IMR-90 (cell line): ENCODE results near the gene ZNHIT6. TPM values are rescaled to one million over a fixed set of nuclear protein-coding genes. Genes with fewer than 3 reads are reported as not detected.

Experiments used
- ATAC-seq: fragments of 200-7000 bp; cut with Tn5 transposase; 2 replicates; pipeline ENCODE4 v1.9.1; 2020; ENCODE audit warnings: low read depth, mild to moderate bottlenecking, moderate library complexity
- BruUV-seq: library from RNA; stranded (reverse); fragments of 400-500 nt; replicated peaks from 2 replicates; lab custom pipeline; 2021; lab: Mats Ljungman, UMichigan
- CTCF ChIA-PET: fragments of 300-600 bp; formaldehyde crosslinking; extraction: SDS; loops from one replicate; lab custom pipeline; 2021; ENCODE audit warnings: antibody characterized with exemption; lab: Yijun Ruan, JAX
- POLR2A ChIA-PET: fragments of 300-600 bp; sonication (Branson Sonifier 250); formaldehyde crosslinking; loops from one replicate; lab custom pipeline; 2022; ENCODE audit warnings: antibody characterized with exemption; ENCODE audit not compliant: unreplicated experiment; lab: Charles Lee
- DNase-seq: peaks from one replicate; pipeline ENCODE4 v3.0.0; 2013
- H2AFZ ChIP-seq: replicated peaks from 2 replicates; pipeline ENCODE3; 2013; ENCODE audit warnings: low read length, mild to moderate bottlenecking; ENCODE audit not compliant: poor library complexity
- H2AK5ac ChIP-seq: 2 replicates; pipeline ENCODE4 v1.6.1; 2013; ENCODE audit warnings: low read depth, low read length, inconsistent platforms
- H2AK9ac ChIP-seq: replicated peaks from 2 replicates; pipeline ENCODE3; 2013; ENCODE audit warnings: mild to moderate bottlenecking, low read depth, low read length, moderate library complexity; ENCODE audit not compliant: poor library complexity
- H2BK120ac ChIP-seq: 2 replicates; pipeline ENCODE4 v1.6.1; 2013; ENCODE audit warnings: low read depth, low read length, inconsistent platforms
- H2BK15ac ChIP-seq: 3 replicates; pipeline ENCODE4 v1.6.1; 2013; ENCODE audit warnings: low read depth, low read length, inconsistent platforms
- H2BK20ac ChIP-seq: 2 replicates; pipeline ENCODE4 v1.6.1; 2013; ENCODE audit warnings: low read depth, mild to moderate bottlenecking, inconsistent platforms, low read length, moderate library complexity
- H2BK5ac ChIP-seq: 2 replicates; pipeline ENCODE4 v1.6.1; 2013; ENCODE audit warnings: mild to moderate bottlenecking, low read depth, low read length, inconsistent platforms; ENCODE audit not compliant: poor library complexity, severe bottlenecking
- H3K14ac ChIP-seq: replicated peaks from 2 replicates; pipeline ENCODE4 v1.6.1; 2013; ENCODE audit warnings: low read depth, low read length, inconsistent platforms
- H3K18ac ChIP-seq: 2 replicates; pipeline ENCODE4 v1.6.1; 2013; ENCODE audit warnings: low read depth, low read length, control low read depth
- H3K23ac ChIP-seq: 2 replicates; pipeline ENCODE4 v1.6.1; 2013; ENCODE audit warnings: low read depth, low read length, inconsistent platforms
- H3K27ac ChIP-seq: 2 replicates; pipeline ENCODE4 v1.5.1; 2013; ENCODE audit warnings: mild to moderate bottlenecking, control low read depth, low read length; ENCODE audit not compliant: insufficient read depth
- H3K27me3 ChIP-seq: 2 replicates; pipeline ENCODE4 v1.6.1; 2013; ENCODE audit warnings: low read length; ENCODE audit not compliant: control insufficient read depth, insufficient read depth
- H3K36me3 ChIP-seq: 2 replicates; pipeline ENCODE4 v1.6.1; 2013; ENCODE audit warnings: low read length, mixed read lengths; ENCODE audit not compliant: control insufficient read depth, insufficient read depth
- H3K4ac ChIP-seq: 2 replicates; pipeline ENCODE4 v1.6.1; 2013; ENCODE audit warnings: low read depth, low read length, inconsistent platforms
- H3K4me1 ChIP-seq: 2 replicates; pipeline ENCODE4 v1.6.1; 2013; ENCODE audit warnings: low read length, mixed read lengths; ENCODE audit not compliant: control insufficient read depth, insufficient read depth
- H3K4me2 ChIP-seq: 2 replicates; pipeline ENCODE4 v1.6.1; 2013; ENCODE audit warnings: low read depth, mild to moderate bottlenecking, control low read depth, low read length, moderate library complexity
- H3K4me3 ChIP-seq: 2 replicates; pipeline ENCODE4 v1.5.1; 2013; ENCODE audit warnings: low read depth, mild to moderate bottlenecking, control low read depth, low read length, moderate library complexity; ENCODE audit not compliant: insufficient read depth
- H3K56ac ChIP-seq: 2 replicates; pipeline ENCODE4 v1.6.1; 2013; ENCODE audit warnings: low read length, inconsistent platforms; ENCODE audit not compliant: insufficient read depth; ENCODE audit errors: extremely low read depth
- H3K79me1 ChIP-seq, 2 experiments: 2 replicates each; pipeline ENCODE4 v1.6.1; 2013; ENCODE audit warnings: low read length in 2 of 2, inconsistent platforms in 1 of 2, low read depth in 1 of 2
- H3K9ac ChIP-seq: 2 replicates; pipeline ENCODE4 v1.6.1; 2013; ENCODE audit warnings: low read depth, low read length, control low read depth
- H3K9me1 ChIP-seq: 2 replicates; pipeline ENCODE4 v1.6.1; 2013; ENCODE audit warnings: low read length, inconsistent platforms; ENCODE audit not compliant: insufficient read depth
- H3K9me3 ChIP-seq: 2 replicates; pipeline ENCODE4 v1.6.1; 2013; ENCODE audit warnings: low read length; ENCODE audit not compliant: control insufficient read depth, insufficient read depth
- H4K20me1 ChIP-seq: 2 replicates; pipeline ENCODE4 v1.6.1; 2013; ENCODE audit warnings: low read length, inconsistent platforms; ENCODE audit not compliant: insufficient read depth
- H4K5ac ChIP-seq: 2 replicates; pipeline ENCODE4 v1.6.1; 2013; ENCODE audit warnings: mild to moderate bottlenecking, low read depth, low read length, control low read depth
- H4K8ac ChIP-seq, 2 experiments: 2 replicates each; pipeline ENCODE4 v1.6.1; 2013; ENCODE audit warnings: low read depth in 2 of 2, low read length in 2 of 2, control low read depth in 1 of 2, inconsistent platforms in 1 of 2
- H4K91ac ChIP-seq: 2 replicates; pipeline ENCODE4 v1.6.1; 2013; ENCODE audit warnings: low read depth, low read length, inconsistent platforms; ENCODE audit not compliant: insufficient read depth
- BHLHE40 ChIP-seq: fragments of 150-350 bp; IDR thresholded peaks from 2 replicates; pipeline ENCODE4 v1.6.1; 2016; ENCODE audit warnings: mild to moderate bottlenecking, low read depth, low read length
- CEBPB ChIP-seq: IDR thresholded peaks from 2 replicates; pipeline ENCODE4 v1.6.1; 2012; ENCODE audit warnings: low read depth, low read length, improper control_type of control experiment
- CHD1 ChIP-seq: IDR thresholded peaks from 2 replicates; pipeline ENCODE4 v1.6.1; 2012; ENCODE audit warnings: low read depth, low read length, improper control_type of control experiment
- FOS ChIP-seq: fragments of 150-350 bp; IDR thresholded peaks from 2 replicates; pipeline ENCODE4 v1.6.1; 2016; ENCODE audit warnings: low read depth, low read length
- MAFK ChIP-seq: IDR thresholded peaks from 2 replicates; pipeline ENCODE4 v1.6.1; 2012; ENCODE audit warnings: low read depth, low read length, improper control_type of control experiment
- MAZ ChIP-seq: IDR thresholded peaks from 2 replicates; pipeline ENCODE4 v1.6.1; 2012; ENCODE audit warnings: low read depth, mild to moderate bottlenecking, low read length, improper control_type of control experiment, moderate library complexity, borderline replicate concordance
- MXI1 ChIP-seq: IDR thresholded peaks from 2 replicates; pipeline ENCODE4 v1.6.1; 2012; ENCODE audit warnings: low read depth, mild to moderate bottlenecking, low read length, moderate library complexity, borderline replicate concordance
- NFE2L2 ChIP-seq: fragments of 150-350 bp; IDR thresholded peaks from 2 replicates; pipeline ENCODE4 v1.6.1; 2016; ENCODE audit warnings: low read depth, mild to moderate bottlenecking, low read length
- POLR2A ChIP-seq: IDR thresholded peaks from 2 replicates; pipeline ENCODE4 v1.6.1; 2012; ENCODE audit warnings: mild to moderate bottlenecking, low read depth, low read length
- RCOR1 ChIP-seq: IDR thresholded peaks from 2 replicates; pipeline ENCODE4 v1.6.1; 2012; ENCODE audit warnings: mild to moderate bottlenecking, low read length, improper control_type of control experiment; ENCODE audit not compliant: insufficient replicate concordance
- RFX5 ChIP-seq: IDR thresholded peaks from 2 replicates; pipeline ENCODE4 v1.8.0; 2012; ENCODE audit warnings: low read depth, mild to moderate bottlenecking, low read length, moderate library complexity
- SMC3 ChIP-seq: fragments of 150-350 bp; IDR thresholded peaks from 2 replicates; pipeline ENCODE4 v1.6.1; 2016; ENCODE audit warnings: low read depth, mild to moderate bottlenecking, antibody characterized with exemption, low read length, moderate library complexity
- WGBS, 2 experiments: methylation state at CpG; one replicate each; pipeline versions ENCODE4 v1.1.5 to v1.1.7; 2013; ENCODE audit warnings: missing lambda C conversion rate in 2 of 2; ENCODE audit not compliant: insufficient read length in 1 of 2; ENCODE audit errors: extremely low coverage in 2 of 2; 5-methylcytosine and 5-hydroxymethylcytosine counted together
- dilution Hi-C: fragments of 300-500 bp; cut with HindIII; formaldehyde crosslinking; loops from one replicate; pipeline ENCODE4 v1.14.3; 2018; ENCODE audit warnings: low sequenced_read_pairs; ENCODE audit not compliant: unreplicated experiment
- in situ Hi-C: fragments of 300-500 bp; cut with MboI; formaldehyde crosslinking; loops from 3 replicates; pipeline ENCODE4 v1.14.3; 2019; ENCODE audit warnings: low sequenced_read_pairs, inconsistent platforms, mixed read lengths
- intact Hi-C: fragments of 100-400 bp; cut with micrococcal nuclease; formaldehyde crosslinking; loops from 2 replicates; pipeline ENCODE4 v1.10.0; 2022
- polyA plus RNA-seq, 3 experiments: library from polyadenylated mRNA; depleted of rRNA; stranded (reverse); fragments of >200 nt; gene quantifications; 2 replicates each; pipeline ENCODE4 v1.2.3, GENCODE V29; 2012; ENCODE audit warnings: low replicate concordance in 1 of 3
- total RNA-seq: library from RNA; depleted of rRNA; stranded (reverse); fragments of >200 nt; gene quantifications from 2 replicates; pipeline ENCODE4 v1.2.3, GENCODE V29; 2012
- TF ChIP-seq, protein P1 (sequence below): fragments of 150-350 bp; IDR thresholded peaks from 2 replicates; pipeline ENCODE4 v1.6.1; 2017; ENCODE audit warnings: mild to moderate bottlenecking, antibody characterized with exemption, low read length, low read depth
- TF ChIP-seq, protein P2 (sequence below): fragments of 150-350 bp; IDR thresholded peaks from 2 replicates; pipeline ENCODE4 v1.6.1; 2016; ENCODE audit warnings: low read depth, mild to moderate bottlenecking, low read length, moderate library complexity, borderline replicate concordance
- TF ChIP-seq, protein P3 (sequence below): conservative IDR thresholded peaks from 2 replicates; pipeline ENCODE4 v1.5.1; 2012; ENCODE audit warnings: mild to moderate bottlenecking, low read depth, low read length, improper control_type of control experiment

The ZNHIT6 gene
- total and polyA plus RNA-seq, 2 of the 4 experiments (the other 2 are of a cell fraction): 9.0 to 13.7 TPM

DNA sequence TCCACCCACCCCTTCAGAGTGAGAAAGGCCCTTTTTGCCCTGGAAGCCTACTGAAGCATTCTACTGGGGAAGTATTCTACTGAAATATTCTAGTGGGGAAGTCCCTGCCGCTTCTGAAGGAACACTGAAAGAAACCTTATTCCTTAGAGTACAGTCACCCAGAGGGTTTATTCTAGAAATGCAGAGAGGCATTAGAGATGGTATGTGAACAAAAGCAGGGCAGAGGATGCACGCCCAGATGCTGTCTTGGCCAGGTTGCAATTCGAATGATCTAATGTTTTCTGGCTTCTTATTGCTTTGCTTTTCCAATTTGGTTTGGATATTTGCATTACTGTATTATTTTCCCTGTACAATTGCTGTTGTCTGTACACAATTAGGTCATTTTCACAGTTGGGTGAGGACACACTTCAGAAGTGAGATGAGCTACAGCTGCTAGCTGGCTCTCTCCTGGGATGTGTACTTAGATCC, 90.6 kb downstream of the ZNHIT6 start:
- peak overlapping the region; percentile 63; the same call in 1 of the 2 replicates for H3K27ac ChIP-seq
- in situ Hi-C loops: no loop called here
- no peak for TF ChIP-seq RFX5
- TF ChIP-seq, protein P1, sequence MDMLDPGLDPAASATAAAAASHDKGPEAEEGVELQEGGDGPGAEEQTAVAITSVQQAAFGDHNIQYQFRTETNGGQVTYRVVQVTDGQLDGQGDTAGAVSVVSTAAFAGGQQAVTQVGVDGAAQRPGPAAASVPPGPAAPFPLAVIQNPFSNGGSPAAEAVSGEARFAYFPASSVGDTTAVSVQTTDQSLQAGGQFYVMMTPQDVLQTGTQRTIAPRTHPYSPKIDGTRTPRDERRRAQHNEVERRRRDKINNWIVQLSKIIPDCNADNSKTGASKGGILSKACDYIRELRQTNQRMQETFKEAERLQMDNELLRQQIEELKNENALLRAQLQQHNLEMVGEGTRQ: no peak
- no peak for TF ChIP-seq RCOR1
- no peak for TF ChIP-seq POLR2A
- TF ChIP-seq CEBPB: no peak
- no peak for TF ChIP-seq MAFK
- TF ChIP-seq CHD1: no peak
- TF ChIP-seq NFE2L2: no peak
- TF ChIP-seq FOS: no peak
- no peak for TF ChIP-seq MAZ
- no peak; the same call in 1 of the 2 replicates for TF ChIP-seq BHLHE40
- TF ChIP-seq MXI1: no peak
- TF ChIP-seq, protein P2, sequence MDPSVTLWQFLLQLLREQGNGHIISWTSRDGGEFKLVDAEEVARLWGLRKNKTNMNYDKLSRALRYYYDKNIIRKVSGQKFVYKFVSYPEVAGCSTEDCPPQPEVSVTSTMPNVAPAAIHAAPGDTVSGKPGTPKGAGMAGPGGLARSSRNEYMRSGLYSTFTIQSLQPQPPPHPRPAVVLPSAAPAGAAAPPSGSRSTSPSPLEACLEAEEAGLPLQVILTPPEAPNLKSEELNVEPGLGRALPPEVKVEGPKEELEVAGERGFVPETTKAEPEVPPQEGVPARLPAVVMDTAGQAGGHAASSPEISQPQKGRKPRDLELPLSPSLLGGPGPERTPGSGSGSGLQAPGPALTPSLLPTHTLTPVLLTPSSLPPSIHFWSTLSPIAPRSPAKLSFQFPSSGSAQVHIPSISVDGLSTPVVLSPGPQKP: no peak
- TF ChIP-seq SMC3: no peak
- TF ChIP-seq, protein P3, sequence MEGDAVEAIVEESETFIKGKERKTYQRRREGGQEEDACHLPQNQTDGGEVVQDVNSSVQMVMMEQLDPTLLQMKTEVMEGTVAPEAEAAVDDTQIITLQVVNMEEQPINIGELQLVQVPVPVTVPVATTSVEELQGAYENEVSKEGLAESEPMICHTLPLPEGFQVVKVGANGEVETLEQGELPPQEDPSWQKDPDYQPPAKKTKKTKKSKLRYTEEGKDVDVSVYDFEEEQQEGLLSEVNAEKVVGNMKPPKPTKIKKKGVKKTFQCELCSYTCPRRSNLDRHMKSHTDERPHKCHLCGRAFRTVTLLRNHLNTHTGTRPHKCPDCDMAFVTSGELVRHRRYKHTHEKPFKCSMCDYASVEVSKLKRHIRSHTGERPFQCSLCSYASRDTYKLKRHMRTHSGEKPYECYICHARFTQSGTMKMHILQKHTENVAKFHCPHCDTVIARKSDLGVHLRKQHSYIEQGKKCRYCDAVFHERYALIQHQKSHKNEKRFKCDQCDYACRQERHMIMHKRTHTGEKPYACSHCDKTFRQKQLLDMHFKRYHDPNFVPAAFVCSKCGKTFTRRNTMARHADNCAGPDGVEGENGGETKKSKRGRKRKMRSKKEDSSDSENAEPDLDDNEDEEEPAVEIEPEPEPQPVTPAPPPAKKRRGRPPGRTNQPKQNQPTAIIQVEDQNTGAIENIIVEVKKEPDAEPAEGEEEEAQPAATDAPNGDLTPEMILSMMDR: no peak

More for the DNA sequence above, 90.6 kb downstream of the ZNHIT6 start:
- H3K4me1 ChIP-seq: peaks cover 14% of the 10 kb centered on the region
- peak overlapping the region; percentile 59 for H3K4ac ChIP-seq
- peak; percentile 60 for ATAC-seq
- H3K4me3 ChIP-seq: no peak overlapping the region
- ChIA-PET CTCF (no interaction called here), POLR2A (no interaction called here)
- H3K9me1 ChIP-seq: peaks cover 2% of the 10 kb centered on the region; the same call in 1 of the 2 replicates
- peak overlapping the region; percentile 59; the same call in 1 of the 2 replicates for H2BK120ac ChIP-seq
- H3K23ac ChIP-seq: peak overlapping the region; percentile 20; the same call in 1 of the 2 replicates
- peaks cover 0 to 3% of the 10 kb centered on the region in 2 experiments; a peak in 1 of 4 replicates for H3K79me1 ChIP-seq
- peak overlapping the region; percentile 81; the same call in 1 of the 2 replicates for H3K18ac ChIP-seq
- no peaks in the 10 kb centered on the region for H3K27me3 ChIP-seq
- peak; percentile 87 for DNase-seq
- H3K4me2 ChIP-seq: no peak overlapping the region; the same call in 1 of the 2 replicates
- no peak overlapping the region for H2AFZ ChIP-seq
- peak overlapping the region; percentile 63; the same call in 1 of the 2 replicates for H3K9ac ChIP-seq
- no CpG with 5 or more reads among the region's 3 CpGs for WGBS, 2 experiments
- no peaks in the 10 kb centered on the region; the same call in 1 of the 2 replicates for H4K20me1 ChIP-seq
- peak overlapping the region; percentile 57 for H2BK15ac ChIP-seq
- H2AK5ac ChIP-seq: peak overlapping the region; percentile 77; the same call in 1 of the 2 replicates
- peak overlapping the region; percentile 69 for H2BK5ac ChIP-seq
- peak overlapping the region; percentile 77; the same call in 1 of the 2 replicates for H2BK20ac ChIP-seq
- peaks cover 6% of the 10 kb centered on the region for H3K9me3 ChIP-seq
- peak overlapping the region; percentile 60; the same call in 1 of the 2 replicates for H4K5ac ChIP-seq
- H3K14ac ChIP-seq: peak overlapping the region; percentile 48; the same call in 1 of the 2 replicates
- H3K56ac ChIP-seq: no peak overlapping the region
- H3K36me3 ChIP-seq: no peaks in the 10 kb centered on the region
- H4K91ac ChIP-seq: peak overlapping the region; percentile 25; the same call in 1 of the 2 replicates
- no TSS peak for BruUV-seq
- no peak overlapping the region for H2AK9ac ChIP-seq
- dilution Hi-C loops: no loop called here
- H4K8ac ChIP-seq: peak overlapping the region; percentile 32 to 70
- intact Hi-C loops: loop anchor here (10.0 kb wide), 1 partner anchor 267 kb away; no protein-coding TSS in a partner anchor
